GM04503 (cell line): ENCODE results near the gene HEMGN.
"Not testable (repeated sequence)": the region's sequence is repeated elsewhere in the genome, so short reads cannot be mapped to it uniquely, and the experiment has no call there.

Source experiments
- DNase-seq: peaks from one replicate; pipeline ENCODE4 v3.0.0-alpha.2; 2012; ENCODE audit warnings: low read depth

The HEMGN gene

DNA sequence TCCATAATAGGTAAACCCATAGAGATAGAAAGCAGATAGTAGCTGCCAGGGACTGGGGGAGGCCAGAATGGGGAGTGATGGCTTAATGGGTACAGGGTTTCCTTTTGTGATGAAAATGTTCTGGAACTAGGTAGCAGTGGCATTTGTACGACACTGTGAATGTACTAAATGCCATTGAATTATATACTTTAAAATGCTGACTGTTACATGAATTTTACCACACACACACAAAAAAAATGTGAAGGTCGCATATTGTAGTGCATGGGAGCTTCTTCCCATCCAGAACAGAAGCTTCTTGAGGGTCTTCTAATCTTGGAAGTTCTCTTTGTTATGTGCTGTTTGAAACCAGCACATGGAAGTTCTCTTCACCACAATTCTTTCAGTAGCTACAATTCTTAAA is 25.3 kb upstream of the HEMGN start:
- DNase-seq = no peak

DNA sequence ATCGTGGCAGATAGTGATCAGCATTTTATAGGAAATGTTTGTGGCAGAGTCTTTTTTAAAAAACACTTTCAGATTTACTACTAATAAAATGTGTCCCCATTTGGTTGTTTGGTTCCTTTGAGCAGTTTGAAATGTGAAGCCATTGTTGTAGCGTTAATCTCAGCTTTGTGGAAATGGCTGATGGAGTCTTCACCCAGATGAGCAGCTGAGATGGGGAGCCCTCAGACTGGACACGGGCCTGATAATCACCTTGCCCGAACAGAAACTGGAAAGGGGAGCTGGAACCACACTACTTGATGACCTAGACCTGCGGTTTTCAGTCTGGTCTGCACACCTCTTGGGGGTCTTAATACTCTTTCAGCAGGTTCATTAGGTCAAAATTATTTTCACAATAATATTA is 24.6 kb upstream of the HEMGN start:
- DNase-seq = no peak

DNA sequence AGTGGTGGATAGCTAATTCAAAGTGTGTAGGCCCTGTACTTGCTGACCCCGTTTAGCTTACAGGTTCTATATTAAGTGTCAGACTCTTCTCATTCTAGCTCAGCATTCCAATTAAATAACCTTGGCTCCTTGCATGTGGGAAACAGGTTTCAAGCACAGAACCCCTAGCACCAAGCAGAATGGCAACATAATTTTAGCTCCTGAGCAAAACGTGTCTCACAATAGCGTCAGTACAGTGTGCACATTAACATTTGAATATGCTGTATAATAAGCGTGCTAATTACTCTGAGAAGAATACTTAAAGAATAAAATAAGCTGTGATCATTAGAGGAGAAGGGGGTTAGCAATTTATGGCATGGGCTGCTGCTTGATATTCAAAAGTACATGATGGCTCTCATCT is 24.2 kb upstream of the HEMGN start:
- DNase-seq = no peak

DNA sequence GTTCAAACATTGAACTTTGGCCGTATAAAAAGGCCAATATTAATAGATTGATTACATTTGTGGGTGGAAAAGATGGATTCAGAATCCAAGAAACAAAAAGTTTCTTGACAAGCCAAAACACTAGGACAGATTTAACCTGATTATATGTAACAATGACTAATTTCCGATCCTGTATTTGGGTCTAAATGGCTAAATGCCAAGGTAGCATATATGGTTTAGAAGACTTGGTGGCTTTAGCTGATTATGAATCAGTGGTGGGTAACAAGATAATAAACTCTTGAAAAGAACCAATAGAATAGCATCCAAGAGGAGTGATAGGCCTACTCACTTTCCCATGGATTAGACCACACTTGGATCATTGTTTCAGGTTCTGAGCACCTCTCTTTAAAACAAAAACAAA is 23.4 kb upstream of the HEMGN start:
- DNase-seq = no peak

DNA sequence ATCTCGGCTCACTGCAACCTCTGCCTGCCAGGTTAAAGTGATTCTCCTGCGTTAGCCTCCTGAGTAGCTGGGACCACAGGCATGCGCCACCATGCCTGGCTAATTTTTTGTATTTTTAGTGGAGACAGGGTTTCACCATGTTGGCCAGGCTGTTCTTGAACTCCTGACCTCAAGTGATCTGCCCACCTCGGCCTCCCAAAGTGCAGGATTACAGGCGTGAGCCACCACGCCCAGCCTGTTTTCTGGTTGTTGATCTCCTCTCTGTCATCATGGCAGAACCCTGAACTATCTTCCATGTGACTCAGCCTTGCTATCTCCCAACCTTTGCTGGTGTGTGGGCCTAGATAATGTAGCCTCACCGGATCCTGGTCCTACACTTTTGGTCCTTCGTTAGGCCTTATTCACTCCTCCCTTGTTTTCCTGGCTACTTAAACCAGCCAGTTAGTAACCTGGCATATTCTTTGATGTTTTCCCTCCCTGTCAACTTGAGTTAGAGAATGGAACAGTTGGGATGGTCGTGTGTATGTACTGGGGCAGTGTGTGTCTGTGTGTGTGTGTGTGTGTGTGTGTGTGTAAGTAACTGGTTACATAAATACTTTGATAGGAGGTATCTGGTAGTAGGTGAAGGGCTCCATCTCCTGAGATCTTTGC is 22.8 kb upstream of the HEMGN start:
- not testable (repeated sequence) for DNase-seq

DNA sequence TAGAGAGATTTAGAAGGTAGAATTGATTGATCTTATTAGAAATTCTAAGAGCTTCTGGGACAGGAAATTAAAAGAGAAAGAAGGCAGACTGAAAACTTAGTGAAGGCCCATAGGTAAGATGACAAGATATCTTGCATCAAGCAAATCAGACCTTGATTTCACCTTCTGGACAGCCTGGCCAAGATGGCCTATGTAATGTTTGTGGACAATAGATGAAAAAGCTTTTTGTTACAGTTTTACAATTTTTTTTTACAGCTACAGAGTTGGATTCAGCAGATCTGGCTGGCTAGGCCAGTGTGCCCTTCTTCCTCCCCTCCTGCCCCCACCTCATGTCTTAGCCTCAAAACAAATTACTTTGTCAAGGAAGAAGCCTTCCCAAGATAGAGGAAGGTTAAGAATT is 21.6 kb upstream of the HEMGN start:
- no peak for DNase-seq

DNA sequence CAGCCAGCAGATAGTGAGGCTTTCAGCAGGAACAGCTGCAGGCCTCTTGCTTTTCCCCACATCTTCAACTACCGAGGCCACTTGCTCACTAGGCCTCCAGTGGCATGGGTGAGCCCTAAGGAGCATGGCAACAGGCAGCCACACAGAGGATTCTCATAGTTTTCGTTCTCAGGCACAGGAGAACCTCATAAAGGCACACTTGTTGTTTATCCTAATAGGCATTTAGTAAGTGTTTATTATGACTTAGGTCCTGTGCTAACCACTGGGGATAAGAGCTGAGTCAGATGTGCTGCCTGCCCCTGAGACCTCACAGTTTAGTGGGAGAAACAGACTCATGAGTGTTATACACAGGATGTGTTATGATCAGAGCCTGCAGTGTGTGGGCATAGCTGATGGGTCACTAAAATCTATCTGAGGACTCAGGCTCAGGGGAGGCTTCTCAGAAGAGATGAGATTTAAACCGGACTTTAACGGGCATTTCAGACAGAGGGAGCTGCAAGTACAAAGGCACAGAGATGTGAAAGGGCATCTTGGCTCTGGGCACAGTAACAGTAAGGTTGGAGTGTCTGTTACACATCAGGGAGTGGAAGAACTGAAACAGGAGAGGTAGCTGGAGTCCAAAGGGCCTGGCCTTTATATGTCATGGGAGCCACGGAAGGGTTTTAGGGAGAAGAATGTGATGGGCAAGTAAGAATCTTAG is 21.0 kb upstream of the HEMGN start:
- DNase-seq = no peak

DNA sequence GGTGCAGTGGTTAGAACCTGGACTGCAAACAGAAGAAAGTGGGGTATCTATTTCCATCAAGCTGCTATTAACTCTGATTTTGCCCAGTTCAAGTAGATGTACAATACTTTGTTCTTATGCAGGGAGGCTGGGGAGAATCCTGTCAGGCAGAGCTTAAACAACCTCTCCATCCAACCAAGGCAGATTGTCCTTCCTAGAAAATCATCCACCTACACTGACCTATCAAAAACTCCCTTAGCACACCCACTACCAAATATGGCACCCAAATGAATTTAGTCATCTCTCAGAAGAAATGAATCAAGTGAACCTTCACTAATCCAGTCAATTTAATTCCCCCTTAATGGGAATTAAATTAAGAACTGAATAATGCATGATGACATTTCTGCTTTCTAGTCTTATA is 18.4 kb upstream of the HEMGN start:
- no peak for DNase-seq

DNA sequence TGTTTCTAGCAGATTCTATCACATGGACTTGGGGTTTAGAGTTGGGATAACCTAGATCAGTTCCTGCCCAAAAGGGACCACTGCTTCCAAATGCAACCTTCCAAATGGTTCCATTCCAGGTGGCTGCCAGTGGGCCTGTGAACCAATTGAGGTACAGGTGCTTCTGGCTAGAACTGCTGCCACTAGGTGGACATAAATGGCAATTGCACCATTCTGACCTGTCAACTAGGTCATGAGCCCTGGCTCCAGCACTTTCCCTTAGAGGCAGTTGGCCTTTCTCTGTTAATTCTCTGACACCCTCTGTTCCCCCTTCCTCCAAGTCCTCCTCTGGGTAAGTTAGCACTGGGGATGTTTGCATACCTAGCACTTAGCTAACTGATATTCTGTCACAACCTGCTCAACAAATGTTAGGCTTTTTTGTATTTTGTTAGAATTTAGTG is 16.6 kb upstream of the HEMGN start:
- DNase-seq = no peak

DNA sequence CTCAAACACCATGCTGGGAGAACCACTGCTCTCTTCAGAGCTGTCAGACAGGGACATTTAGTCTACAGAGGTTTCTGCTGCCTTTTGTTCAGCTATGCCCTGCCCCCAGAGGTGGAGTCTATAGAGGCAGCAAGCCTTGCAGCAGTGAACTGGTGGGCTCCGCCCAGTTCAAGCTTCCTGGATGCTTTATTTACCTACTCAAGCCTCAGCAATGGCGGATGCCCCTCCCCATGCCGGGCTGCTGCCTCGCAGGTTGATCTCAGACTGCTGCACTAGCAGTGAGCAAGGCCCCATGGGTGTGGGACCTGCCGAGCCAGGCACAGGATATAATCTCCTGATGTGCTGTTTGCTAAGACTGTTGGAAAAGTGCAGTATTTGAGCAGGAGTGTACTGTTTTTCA is 12.9 kb upstream of the HEMGN start:
- DNase-seq = not testable (repeated sequence)

DNA sequence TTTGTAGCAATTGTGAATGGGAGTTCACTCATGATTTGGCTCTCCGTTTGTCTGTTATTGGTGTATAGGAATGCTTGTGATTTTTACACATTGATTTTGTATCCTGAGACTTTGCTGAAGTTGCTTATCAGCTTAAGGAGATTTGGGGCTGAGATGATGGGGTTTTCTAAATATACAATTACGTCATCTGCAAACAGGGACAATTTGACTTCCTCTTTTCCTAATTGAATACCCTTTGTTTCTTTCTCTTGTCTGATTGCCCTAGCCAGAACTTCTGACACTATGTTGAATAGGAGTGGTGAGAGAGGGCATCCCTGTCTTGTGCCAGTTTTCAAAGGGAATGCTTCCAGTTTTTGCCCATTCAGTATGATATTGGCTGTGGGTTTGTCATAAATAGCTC is 9.1 kb upstream of the HEMGN start:
- DNase-seq = not testable (repeated sequence)

DNA sequence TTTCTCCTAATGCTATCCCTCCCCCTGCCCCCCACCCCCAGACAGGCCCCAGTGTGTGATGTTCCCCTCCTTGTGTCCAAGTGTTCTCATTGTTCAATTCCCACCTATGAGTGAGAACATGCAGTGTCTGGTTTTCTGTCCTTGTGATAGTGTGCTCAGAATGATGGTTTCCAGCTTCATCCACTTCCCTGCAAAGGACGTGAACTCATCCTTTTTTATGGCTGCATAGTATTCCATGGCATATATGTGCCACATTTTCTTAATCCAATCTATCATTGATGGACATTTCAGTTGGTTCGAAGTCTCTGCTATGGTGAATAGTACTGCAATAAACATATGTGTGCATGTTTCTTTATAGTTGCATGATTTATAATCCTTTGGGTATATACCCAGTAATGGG is 7.5 kb upstream of the HEMGN start:
- DNase-seq = not testable (repeated sequence)

DNA sequence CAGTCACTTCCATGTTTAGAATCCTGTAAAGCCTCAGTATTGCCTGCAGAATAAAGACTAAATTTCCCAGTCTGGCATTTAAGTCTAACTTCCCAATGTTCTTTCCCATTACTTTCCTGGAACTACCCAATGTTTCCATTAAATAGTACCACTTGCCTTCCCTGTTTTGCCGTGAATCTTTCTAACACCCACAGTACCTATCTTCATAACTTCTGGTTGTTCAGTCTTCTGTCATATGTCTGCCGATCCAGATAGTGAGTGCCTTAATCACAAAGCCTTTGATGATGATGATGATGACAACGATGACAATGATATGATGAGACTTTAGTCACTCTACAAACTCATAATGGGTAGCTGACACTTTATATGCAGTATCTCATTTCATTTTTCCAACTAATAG is 6.6 kb upstream of the HEMGN start:
- no peak for DNase-seq

DNA sequence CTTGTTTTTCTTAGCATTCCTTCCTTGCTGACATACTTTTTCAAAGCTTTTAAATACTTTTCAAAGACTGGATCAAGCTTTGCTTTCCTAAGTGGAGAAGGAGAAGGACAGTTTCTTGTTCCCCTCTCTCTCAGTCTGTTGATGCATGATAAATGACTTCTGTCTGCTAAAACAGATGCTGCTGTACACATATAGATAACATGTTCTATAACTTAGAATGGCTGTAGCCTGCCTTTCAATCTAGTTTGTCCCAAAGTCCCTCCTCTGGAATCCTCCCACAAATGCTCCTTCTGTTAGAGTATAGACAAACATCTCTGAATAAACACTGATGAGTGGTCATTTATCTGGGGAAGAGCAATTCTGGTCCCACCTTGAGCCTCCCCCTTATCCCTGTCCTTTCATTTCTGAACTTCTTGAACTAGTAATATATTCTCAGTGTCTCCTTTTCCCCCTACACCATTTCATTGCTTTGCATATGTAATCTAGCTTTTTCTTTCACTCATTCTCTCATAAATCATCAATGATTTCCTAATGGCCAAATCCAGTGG is 5.4 kb upstream of the HEMGN start:
- no peak for DNase-seq

DNA sequence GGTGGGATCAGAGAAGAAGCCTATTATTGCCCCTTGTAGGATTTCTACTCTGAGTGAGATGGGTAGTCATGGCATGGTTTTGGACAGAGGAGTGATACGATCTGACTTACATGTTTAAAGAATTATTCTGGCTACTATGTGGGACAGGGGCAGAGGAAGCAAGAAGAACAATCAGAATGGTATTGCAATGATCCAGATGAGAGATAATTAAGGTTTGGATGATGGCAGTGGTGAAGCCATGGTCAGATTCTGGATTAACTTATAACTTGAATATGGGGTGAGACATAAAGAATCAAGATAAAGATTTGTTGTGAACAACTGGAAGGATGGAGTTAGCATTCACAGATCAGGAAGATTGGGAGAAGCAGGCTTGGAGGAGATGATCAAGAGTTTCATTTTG is 3.4 kb upstream of the HEMGN start:
- no peak for DNase-seq

DNA sequence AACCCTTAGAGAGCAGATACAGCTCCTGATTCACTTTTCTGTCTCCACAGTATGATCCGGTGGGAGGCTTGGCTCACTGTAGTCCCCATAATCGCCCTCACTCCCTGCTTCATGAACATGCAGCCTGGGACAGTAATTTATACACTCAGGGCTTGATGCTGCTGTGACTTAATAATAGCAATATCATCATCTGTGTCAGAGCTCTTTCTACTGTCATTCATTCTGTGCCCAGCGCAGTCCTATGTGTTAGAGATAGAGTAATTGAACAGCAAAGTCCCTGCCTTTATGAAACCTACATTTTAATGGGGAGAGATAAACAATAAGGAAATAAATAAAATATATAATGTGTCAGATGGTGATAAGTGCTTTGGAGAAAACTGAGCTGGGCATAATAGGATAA is 2.8 kb upstream of the HEMGN start:
- DNase-seq = no peak

DNA sequence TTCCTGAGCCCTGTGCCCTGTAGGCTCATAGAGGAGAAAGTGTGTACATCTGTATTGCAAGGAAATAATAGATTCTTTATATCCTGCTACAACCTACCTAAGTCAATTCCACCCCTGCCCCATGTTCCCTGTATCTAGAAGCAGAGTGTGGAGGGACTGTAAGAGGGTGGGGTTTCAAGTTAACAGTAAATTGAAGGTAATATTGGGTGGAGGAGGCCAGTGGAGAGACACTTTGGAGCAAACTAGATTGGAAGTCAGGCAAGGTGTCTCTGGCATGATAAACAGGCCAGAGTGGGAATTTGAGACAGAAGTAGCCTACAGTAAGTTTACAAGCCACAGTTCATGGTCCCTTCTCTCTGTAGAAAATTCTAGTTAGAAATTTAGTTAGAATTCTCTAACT is 2.3 kb upstream of the HEMGN start:
- no peak for DNase-seq

DNA sequence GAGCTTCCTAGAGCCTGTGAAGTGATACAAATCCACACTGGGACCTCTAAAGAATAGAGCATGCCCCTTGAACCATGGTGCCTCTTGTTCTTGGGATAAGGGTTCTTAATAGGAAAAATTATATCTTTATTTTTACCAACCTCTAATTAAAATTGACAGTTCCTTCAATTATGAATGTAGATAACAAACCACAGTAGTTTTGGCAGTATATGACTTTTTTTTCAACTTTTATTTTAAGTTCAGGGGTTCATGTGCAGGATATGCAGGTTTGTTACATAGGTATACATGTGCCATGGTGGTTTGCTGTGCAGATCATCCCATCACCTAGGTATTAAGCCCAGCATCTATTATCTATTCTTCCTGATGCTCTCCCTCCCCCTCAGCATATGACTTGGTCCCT is 974 bp downstream of the HEMGN start:
- DNase-seq = no peak

DNA sequence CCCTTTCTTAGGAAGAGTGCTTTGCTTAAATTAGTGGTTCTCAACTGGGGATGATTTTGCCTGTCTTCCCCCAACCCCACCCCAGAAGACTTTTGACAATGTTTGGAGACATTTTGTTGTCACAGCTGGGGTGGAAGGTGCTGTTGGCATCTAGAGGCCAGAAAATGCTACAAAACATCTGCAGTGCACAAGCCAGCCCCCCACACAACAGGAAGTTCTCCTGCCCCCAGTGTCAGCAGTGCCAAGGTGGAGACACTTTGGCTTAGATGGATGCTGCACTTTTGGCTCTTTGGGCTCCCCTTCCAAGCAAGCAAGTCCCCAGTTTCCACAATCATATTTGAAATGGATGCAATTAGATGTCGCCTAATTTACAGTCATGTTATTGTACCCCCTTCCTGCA is 2.7 kb downstream of the HEMGN start:
- no peak for DNase-seq

DNA sequence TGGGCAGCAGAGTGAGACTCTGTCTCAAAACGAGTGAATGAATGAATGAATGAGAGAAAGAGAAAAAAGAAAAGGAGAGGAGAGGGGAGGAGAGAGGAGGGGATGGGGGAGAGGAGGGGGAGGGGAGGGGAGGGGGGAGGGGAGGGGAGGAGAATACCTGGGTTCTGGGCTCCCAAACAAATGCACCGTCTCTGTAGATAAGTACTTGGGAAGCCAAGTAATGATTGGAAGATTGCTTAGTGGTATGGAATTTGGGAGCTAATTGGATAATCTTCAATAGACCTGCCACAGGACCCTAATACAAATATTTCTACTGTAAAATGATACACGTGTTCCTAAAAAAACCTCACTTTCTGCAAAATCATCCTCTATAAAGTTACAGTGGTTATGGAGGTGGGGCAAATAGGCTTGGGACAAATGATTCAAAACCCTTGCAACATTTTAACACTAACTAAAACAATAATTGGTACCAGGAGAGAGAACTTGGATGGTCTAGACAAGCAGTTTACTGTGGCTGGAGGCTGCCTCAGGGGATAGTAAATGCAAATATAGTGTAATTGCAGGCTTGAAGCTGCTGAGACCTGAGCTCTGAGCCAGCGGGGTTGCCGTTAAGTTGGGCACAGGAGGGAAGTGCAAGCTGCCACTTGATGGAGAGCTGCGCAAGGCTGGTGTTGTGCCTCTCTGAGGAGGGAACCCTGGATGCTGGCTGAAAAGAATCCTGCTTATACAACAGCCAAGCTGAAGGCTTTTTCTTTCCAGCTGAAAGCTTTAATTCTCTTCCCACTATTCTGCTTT is 3.5 kb downstream of the HEMGN start:
- no peak for DNase-seq

DNA sequence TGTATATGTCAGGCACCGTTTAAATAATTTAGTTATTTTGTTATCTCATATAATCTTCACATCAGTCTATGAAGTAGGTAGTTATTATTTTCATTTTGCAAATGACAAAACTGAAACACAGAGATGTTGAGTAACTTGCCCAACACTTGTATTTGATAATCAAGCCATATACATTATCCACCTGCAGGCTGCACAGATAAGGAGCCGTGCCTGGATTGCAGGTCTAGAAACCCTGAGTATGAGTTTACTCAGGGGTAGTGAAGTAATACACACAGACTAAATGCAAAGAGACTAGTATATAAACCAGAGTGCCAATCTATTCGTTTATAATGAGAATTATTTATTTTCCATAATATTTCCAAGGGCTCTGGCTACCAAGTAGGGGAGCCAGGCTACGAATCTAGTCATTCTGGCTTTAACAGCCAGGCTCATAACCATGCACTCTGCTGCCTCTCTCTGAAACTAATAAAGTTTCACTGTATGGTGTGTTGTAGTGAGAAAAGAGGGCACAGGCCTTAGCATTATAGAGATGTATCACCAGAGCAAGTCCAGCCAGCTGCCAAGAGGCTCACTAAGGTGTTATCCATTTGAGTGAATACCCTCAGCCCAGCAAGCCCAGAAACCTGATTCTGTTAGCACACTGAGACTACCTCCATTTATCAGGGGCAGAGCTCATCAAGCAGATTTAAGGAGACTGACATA is 4.5 kb downstream of the HEMGN start:
- DNase-seq = no peak

DNA sequence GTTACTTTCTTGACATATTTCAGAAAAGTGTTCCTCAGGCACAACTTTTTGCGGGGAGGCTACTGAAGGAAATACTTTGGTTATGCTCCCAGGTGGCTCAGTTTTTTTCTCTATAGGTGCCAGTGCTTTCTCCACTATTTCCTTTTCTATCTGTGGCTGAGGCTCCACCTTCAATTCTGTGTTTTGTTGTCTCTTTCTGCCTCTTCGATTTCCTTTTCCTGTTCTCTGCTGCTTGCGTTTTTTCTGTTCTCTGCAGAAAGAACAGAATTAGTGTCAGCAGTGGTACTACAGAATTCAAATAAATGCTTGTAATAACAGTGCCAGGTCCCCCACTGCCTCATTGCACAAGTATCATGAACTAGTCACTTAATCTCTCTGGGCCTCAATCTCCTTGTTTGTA is 7.0 kb downstream of the HEMGN start:
- no peak for DNase-seq
